GM12878 (cell line): Measurements from ENCODE around the gene PTRH2. TPM values are rescaled to one million over a fixed set of nuclear protein-coding genes. Genes with fewer than 3 reads are reported as not detected.

Source experiments
- ATAC-seq: fragments of 200-7000 bp; cut with Tn5 transposase; 3 replicates; pipeline ENCODE4 v1.9.1; 2020; ENCODE audit warnings: mild to moderate bottlenecking, moderate library complexity
- BruUV-seq: library from RNA; stranded (reverse); fragments of 400-500 nt; replicated peaks from 2 replicates; lab custom pipeline; 2021; lab: Mats Ljungman, UMichigan
- CTCF ChIA-PET: fragments of 300-600 bp; sonication (Branson Sonifier 250); formaldehyde crosslinking; extraction: SDS; loops from one replicate; lab custom pipeline; 2021; ENCODE audit warnings: inconsistent platforms; lab: Yijun Ruan, JAX
- POLR2A ChIA-PET: fragments of 350-600 bp; formaldehyde crosslinking; extraction: SDS; loops from one replicate; lab custom pipeline; 2021; ENCODE audit warnings: inconsistent platforms; lab: Charles Lee
- RAD21 ChIA-PET: fragments of 300-600 bp; sonication (Branson Sonifier 250); formaldehyde crosslinking; loops from one replicate; lab custom pipeline; 2023; ENCODE audit warnings: antibody characterized with exemption; ENCODE audit not compliant: unreplicated experiment; lab: Charles Lee
- SMC1A ChIA-PET: fragments of 300-600 bp; sonication (Branson Sonifier 250); formaldehyde crosslinking; loops from one replicate; lab custom pipeline; 2023; ENCODE audit not compliant: unreplicated experiment, uncharacterized antibody; lab: Charles Lee
- DNase-seq: peaks from one replicate; pipeline ENCODE4 v3.0.0-alpha.2; 2011; ENCODE audit warnings: low read depth, low spot score
- FAIRE-seq: peaks from 3 replicates; lab custom pipeline; 2011; peaks lifted over from hg19 to GRCh38; lab: Jason Lieb, UNC
- H2AFZ ChIP-seq: 2 replicates; pipeline ENCODE4 v1.6.0; 2011; ENCODE audit warnings: low read depth, low read length, control low read depth; ENCODE audit not compliant: control insufficient read depth
- H3K27ac ChIP-seq: 2 replicates; pipeline ENCODE4 v1.5.1; 2011; ENCODE audit warnings: control low read depth; ENCODE audit not compliant: control insufficient read depth, insufficient read depth
- H3K27me3 ChIP-seq, 2 experiments: replicated peaks in 1 of 2; 2 replicates each; pipeline versions ENCODE4 v1.6.0 to v1.6.1; 2011; ENCODE audit warnings: low read length in 1 of 2; ENCODE audit not compliant: control insufficient read depth in 2 of 2, insufficient read depth in 2 of 2
- H3K36me3 ChIP-seq, 2 experiments: 2 replicates each; pipeline ENCODE4 v1.5.1; 2011; ENCODE audit warnings: low read length in 1 of 2; ENCODE audit not compliant: control insufficient read depth in 2 of 2, insufficient read depth in 2 of 2
- H3K4me1 ChIP-seq: 2 replicates; pipeline ENCODE4 v1.6.1; 2011; ENCODE audit warnings: mild to moderate bottlenecking, low read length, moderate library complexity, mixed read lengths; ENCODE audit not compliant: control insufficient read depth, insufficient read depth
- H3K4me2 ChIP-seq: 2 replicates; pipeline ENCODE4 v1.6.0; 2011; ENCODE audit warnings: control low read depth; ENCODE audit not compliant: control insufficient read depth, insufficient read depth
- H3K4me3 ChIP-seq: fragments of 200-600 bp; sonication (generic); 2 replicates; pipeline ENCODE4 v1.5.1; 2016
- H3K79me2 ChIP-seq: 2 replicates; pipeline ENCODE4 v1.6.0; 2011; ENCODE audit warnings: low read length; ENCODE audit not compliant: control insufficient read depth, insufficient read depth
- H3K9ac ChIP-seq: 2 replicates; pipeline ENCODE4 v1.8.0; 2011; ENCODE audit warnings: low read length, control low read depth, mixed read lengths; ENCODE audit not compliant: control insufficient read depth, insufficient read depth
- H3K9me3 ChIP-seq: replicated peaks from 3 replicates; pipeline ENCODE4 v1.5.1; 2011; ENCODE audit warnings: mild to moderate bottlenecking, low read length; ENCODE audit not compliant: control insufficient read depth, insufficient read depth
- H4K20me1 ChIP-seq: 2 replicates; pipeline ENCODE4 v1.6.0; 2011; ENCODE audit not compliant: control insufficient read depth, insufficient read depth
- CBX3 ChIP-seq: fragments of 200-600 bp; sonication (generic); IDR thresholded peaks from 2 replicates; pipeline ENCODE4 v1.6.1; 2016; ENCODE audit warnings: low read depth, borderline replicate concordance
- EED ChIP-seq: sonication (generic); IDR thresholded peaks from 2 replicates; pipeline ENCODE4 v1.6.1; 2016; ENCODE audit warnings: antibody characterized with exemption, low read depth
- LARP7 ChIP-seq: fragments of 450-650 bp; IDR thresholded peaks from 2 replicates; pipeline ENCODE4 v1.6.1; 2017; ENCODE audit warnings: mild to moderate bottlenecking
- NFIC ChIP-seq: IDR thresholded peaks from 2 replicates; pipeline ENCODE4 v1.6.1; 2012; ENCODE audit warnings: low read depth, mild to moderate bottlenecking, inconsistent platforms, low read length, moderate library complexity
- SPI1 ChIP-seq: IDR thresholded peaks from 2 replicates; pipeline ENCODE4 v1.6.1; 2011; ENCODE audit warnings: low read depth, mild to moderate bottlenecking, low read length, moderate library complexity, borderline replicate concordance; ENCODE audit not compliant: insufficient read depth
- ZNF217 ChIP-seq: fragments of 450-650 bp; IDR thresholded peaks from 2 replicates; pipeline ENCODE4 v1.6.1; 2017; ENCODE audit warnings: antibody characterized with exemption, mild to moderate bottlenecking
- WGBS: methylation state at CpG from one replicate; pipeline ENCODE4 v1.1.6; 2016; ENCODE audit warnings: low lambda C conversion rate; ENCODE audit not compliant: insufficient replicate concordance, insufficient coverage; ENCODE audit errors: missing lambda C conversion rate; 5-methylcytosine and 5-hydroxymethylcytosine counted together
- in situ Hi-C: fragments of 300-500 bp; cut with MboI; formaldehyde crosslinking; loops from 9 replicates; pipeline ENCODE4 v1.14.3; 2018; ENCODE audit warnings: mixed read lengths
- intact Hi-C: fragments of 100-400 bp; cut with micrococcal nuclease; formaldehyde crosslinking; loops from one replicate; pipeline ENCODE4 v1.14.2; 2022; ENCODE audit not compliant: unreplicated experiment
- polyA plus RNA-seq, 11 experiments: library from polyadenylated mRNA; depleted of rRNA in 4 of 11; unstranded in 6 of 11; stranded (reverse) in 5 of 11; fragments of >200 nt; fragmentation: Nextera tagmentation in 4 of 11; fragmentation: Illumina TruSeq in 1 of 11; extraction: Ambion mirVana in 4 of 11; extraction: Trizol in 1 of 11; gene quantifications; 1 replicate in 1 of 11; 2 replicates in 10 of 11; pipeline versions ENCODE4 v1.2.1 to v1.2.3, GENCODE V29; 2011 to 2016; ENCODE audit warnings: inconsistent platforms in 2 of 11, missing spikeins in 2 of 11, low read depth in 1 of 11
- total RNA-seq, 4 experiments: library from RNA; depleted of rRNA in 3 of 4; stranded (reverse); fragments of >200 nt in 3 of 4; fragmentation: Illumina TruSeq in 1 of 4; extraction: Trizol in 1 of 4; gene quantifications; 2 replicates each; pipeline versions ENCODE4 v1.2.1 to v1.2.3, GENCODE V29; 2013 to 2021
- TF ChIP-seq, protein P1 (sequence below): IDR thresholded peaks from 2 replicates; pipeline ENCODE4 v1.6.1; 2012; ENCODE audit warnings: low read depth, low read length, improper control_type of control experiment
- TF ChIP-seq, protein P2 (sequence below): fragments of 450-650 bp; IDR thresholded peaks from 2 replicates; pipeline ENCODE4 v1.6.1; 2017; ENCODE audit warnings: antibody characterized with exemption, mild to moderate bottlenecking, moderate library complexity
- TF ChIP-seq, protein P3 (sequence below): IDR thresholded peaks from 2 replicates; pipeline ENCODE4 v1.6.1; 2011; ENCODE audit warnings: mild to moderate bottlenecking, low read depth, low read length, moderate library complexity; ENCODE audit not compliant: insufficient replicate concordance

Gene PTRH2
- total and polyA plus RNA-seq, 10 of the 15 experiments (the other 5 are each of a cell fraction or from before 2014, with no cell fraction given) = 37.7 to 156 (median 63.4) TPM

DNA sequence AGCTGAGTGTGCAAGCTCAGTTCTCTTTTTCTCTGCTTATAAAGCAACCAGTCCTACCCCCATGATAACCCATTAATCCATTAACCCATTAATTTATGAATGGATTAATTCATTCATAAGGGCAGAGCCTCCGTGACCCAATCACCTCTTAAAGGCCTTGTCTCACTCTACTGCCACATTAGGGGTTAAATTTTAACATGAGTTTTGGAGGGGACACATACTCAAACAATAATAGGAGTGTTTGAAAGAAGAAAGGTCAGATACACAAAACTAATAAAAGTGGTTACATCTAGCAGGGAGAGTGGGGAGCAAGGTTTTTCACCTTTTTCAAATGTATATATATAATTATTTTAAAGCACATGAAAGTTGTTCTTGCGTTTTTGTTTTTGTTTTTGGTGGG, 7.0 kb upstream of the PTRH2 start (continued):
- TF ChIP-seq, protein P1, sequence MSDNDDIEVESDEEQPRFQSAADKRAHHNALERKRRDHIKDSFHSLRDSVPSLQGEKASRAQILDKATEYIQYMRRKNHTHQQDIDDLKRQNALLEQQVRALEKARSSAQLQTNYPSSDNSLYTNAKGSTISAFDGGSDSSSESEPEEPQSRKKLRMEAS = no peak
- TF ChIP-seq, protein P2, sequence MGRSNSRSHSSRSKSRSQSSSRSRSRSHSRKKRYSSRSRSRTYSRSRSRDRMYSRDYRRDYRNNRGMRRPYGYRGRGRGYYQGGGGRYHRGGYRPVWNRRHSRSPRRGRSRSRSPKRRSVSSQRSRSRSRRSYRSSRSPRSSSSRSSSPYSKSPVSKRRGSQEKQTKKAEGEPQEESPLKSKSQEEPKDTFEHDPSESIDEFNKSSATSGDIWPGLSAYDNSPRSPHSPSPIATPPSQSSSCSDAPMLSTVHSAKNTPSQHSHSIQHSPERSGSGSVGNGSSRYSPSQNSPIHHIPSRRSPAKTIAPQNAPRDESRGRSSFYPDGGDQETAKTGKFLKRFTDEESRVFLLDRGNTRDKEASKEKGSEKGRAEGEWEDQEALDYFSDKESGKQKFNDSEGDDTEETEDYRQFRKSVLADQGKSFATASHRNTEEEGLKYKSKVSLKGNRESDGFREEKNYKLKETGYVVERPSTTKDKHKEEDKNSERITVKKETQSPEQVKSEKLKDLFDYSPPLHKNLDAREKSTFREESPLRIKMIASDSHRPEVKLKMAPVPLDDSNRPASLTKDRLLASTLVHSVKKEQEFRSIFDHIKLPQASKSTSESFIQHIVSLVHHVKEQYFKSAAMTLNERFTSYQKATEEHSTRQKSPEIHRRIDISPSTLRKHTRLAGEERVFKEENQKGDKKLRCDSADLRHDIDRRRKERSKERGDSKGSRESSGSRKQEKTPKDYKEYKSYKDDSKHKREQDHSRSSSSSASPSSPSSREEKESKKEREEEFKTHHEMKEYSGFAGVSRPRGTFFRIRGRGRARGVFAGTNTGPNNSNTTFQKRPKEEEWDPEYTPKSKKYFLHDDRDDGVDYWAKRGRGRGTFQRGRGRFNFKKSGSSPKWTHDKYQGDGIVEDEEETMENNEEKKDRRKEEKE = no peak
- no peak for TF ChIP-seq NFIC
- no peak for TF ChIP-seq LARP7
- TF ChIP-seq, protein P3, sequence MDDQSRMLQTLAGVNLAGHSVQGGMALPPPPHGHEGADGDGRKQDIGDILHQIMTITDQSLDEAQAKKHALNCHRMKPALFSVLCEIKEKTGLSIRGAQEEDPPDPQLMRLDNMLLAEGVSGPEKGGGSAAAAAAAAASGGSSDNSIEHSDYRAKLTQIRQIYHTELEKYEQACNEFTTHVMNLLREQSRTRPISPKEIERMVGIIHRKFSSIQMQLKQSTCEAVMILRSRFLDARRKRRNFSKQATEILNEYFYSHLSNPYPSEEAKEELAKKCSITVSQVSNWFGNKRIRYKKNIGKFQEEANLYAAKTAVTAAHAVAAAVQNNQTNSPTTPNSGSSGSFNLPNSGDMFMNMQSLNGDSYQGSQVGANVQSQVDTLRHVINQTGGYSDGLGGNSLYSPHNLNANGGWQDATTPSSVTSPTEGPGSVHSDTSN = no peak
- no peak for TF ChIP-seq EED
- no peak for TF ChIP-seq CBX3

DNA sequence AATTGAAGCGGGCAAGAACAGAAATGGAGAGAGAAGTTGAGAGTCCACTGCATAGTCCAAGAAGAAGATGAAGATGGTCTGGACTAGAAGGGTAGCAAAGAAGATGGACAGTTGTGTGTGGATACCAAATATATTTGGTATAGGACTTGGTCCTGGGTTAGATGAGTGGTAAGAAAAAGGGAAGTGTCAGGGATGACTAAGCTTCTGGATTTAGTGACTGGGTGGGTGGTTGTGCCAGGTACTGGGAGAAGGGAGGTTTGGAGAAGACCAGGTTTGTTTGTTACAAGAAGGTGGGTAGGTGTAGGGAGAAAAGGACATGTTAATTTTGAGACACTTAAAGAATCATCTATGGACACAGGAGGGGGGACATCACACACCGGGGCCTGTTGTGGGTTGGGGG, 5.6 kb upstream of the PTRH2 start:
- no peak overlapping the region for H3K9ac ChIP-seq
- DNase-seq (no peak), FAIRE-seq (no peak), ATAC-seq (no peak)
- in situ Hi-C loops = no loop called here
- RAD21 ChIA-PET = no interaction called here
- SMC1A ChIA-PET = no interaction called here
- no peaks in the 10 kb centered on the region for H3K9me3 ChIP-seq
- H3K4me3 ChIP-seq = no peak overlapping the region
- intact Hi-C loops = no loop called here
- TF ChIP-seq SPI1 (peak; percentile 20; the same call in 1 of the 2 replicates), ZNF217 (no peak)
- H3K27me3 ChIP-seq = no peaks in the 10 kb centered on the region
- 0 out of 2 replicates have a peak, but pooled peaks cover 3% of the 10 kb centered on the region for H3K4me1 ChIP-seq
- no peak overlapping the region for H3K4me2 ChIP-seq
- H3K27ac ChIP-seq = no peak overlapping the region
- WGBS = 98% methylated on average over 2 of the region's 2 CpGs
- peaks cover 66% of the 10 kb centered on the region for H3K79me2 ChIP-seq
- no peaks in the 10 kb centered on the region; a peak in 2 of 4 replicates for H3K36me3 ChIP-seq
- no TSS peak for BruUV-seq
- POLR2A ChIA-PET = no interaction called here
- CTCF ChIA-PET = no interaction called here
- no peaks in the 10 kb centered on the region for H4K20me1 ChIP-seq
- H2AFZ ChIP-seq = no peak overlapping the region
